Upper lobe of right lung (tissue), 1 donor: ENCODE results near the gene VPS13A. TPM values are rescaled to one million over a fixed set of nuclear protein-coding genes. Genes with fewer than 3 reads are reported as not detected.

ENCODE experiments used
- ATAC-seq: fragments of 200-7000 bp; cut with Tn5 transposase; one replicate; pipeline ENCODE4 v1.9.1; 2020; ENCODE audit warnings: mild to moderate bottlenecking, moderate library complexity
- DNase-seq: peaks from one replicate; pipeline ENCODE4 v3.0.0-alpha.2; 2020
- H3K27ac ChIP-seq: fragments of 200-600 bp; one replicate; pipeline ENCODE4 v1.8.0; 2022
- H3K27me3 ChIP-seq: fragments of 200-600 bp; one replicate; pipeline ENCODE4 v1.8.0; 2022; ENCODE audit warnings: mild to moderate bottlenecking
- H3K36me3 ChIP-seq: fragments of 200-600 bp; one replicate; pipeline ENCODE4 v1.8.0; 2022
- H3K4me1 ChIP-seq: fragments of 200-600 bp; one replicate; pipeline ENCODE4 v1.8.0; 2022
- H3K4me3 ChIP-seq: fragments of 200-600 bp; one replicate; pipeline ENCODE4 v1.8.0; 2022; ENCODE audit warnings: mild to moderate bottlenecking
- H3K9me3 ChIP-seq: fragments of 200-600 bp; one replicate; pipeline ENCODE4 v1.8.0; 2022
- CTCF ChIP-seq: fragments of 200-600 bp; IDR thresholded peaks from one replicate; pipeline ENCODE4 v1.8.0; 2022; ENCODE audit warnings: antibody characterized with exemption
- intact Hi-C: fragments of 100-400 bp; cut with DNase I; formaldehyde crosslinking; loops from one replicate; pipeline ENCODE4 v1.11.0; 2022
- long read RNA-seq: library from polyadenylated mRNA; unstranded; transcript quantifications from one replicate; pipeline ENCODE4 v2.0.0, GENCODE V29; 2021
- total RNA-seq: library from RNA; stranded (reverse); fragmentation: NEBNext Ultra II Directional; extraction: Animal tissue kit (Norgen Biotek cat#: 25700); gene quantifications from one replicate; pipeline ENCODE4 v1.2.1, GENCODE V29; 2021
- donor health status: DM: no; HTN: yes; CAD: no; lungs with severe emphysema.

VPS13A gene
- 44.0 TPM for total RNA-seq
- long read RNA-seq, partial matches to known transcripts, result 3 of 8 reads
- long read RNA-seq, other reads (novel, unspliced or antisense), result 5 of 8 reads

- no peaks in the 10 kb centered on the region for H3K9me3 ChIP-seq
- peaks cover 13% of the 10 kb centered on the region for H3K4me1 ChIP-seq
- ATAC-seq (peak; percentile 96), DNase-seq (peak; percentile 96)
- peak within 1 kb of the TSS; percentile 82 for H3K27ac ChIP-seq
- H3K4me3 ChIP-seq, result peak within 1 kb of the TSS; percentile 76
- H3K36me3 ChIP-seq, result no peaks in the 10 kb centered on the region
- intact Hi-C loops, result no loop called here
- no peaks in the 10 kb centered on the region for H3K27me3 ChIP-seq
- TF ChIP-seq CTCF, result peak; percentile 40
Measured at GRCh38 chr9:77177143-77177893, at the start of gene VPS13A. VPS13A (plus strand) TSS chr9:77177534; CDS start chr9:77177705, 171 bp downstream.

- Histone ChIP-seq H3K4me3 (no peak overlapping the region), H3K27me3 (no peaks in the 10 kb centered on the region), H3K27ac (no peak overlapping the region), H3K36me3 (no peaks in the 10 kb centered on the region), H3K9me3 (no peaks in the 10 kb centered on the region), H3K4me1 (no peaks in the 10 kb centered on the region)
- intact Hi-C loops, result no loop called here
- DNase-seq (no peak), ATAC-seq (no peak)
- TF ChIP-seq CTCF, result no peak
Measured at GRCh38 chr9:77128125-77128789, 49.1 kb upstream of the VPS13A start.

GRCh38 chr9:77131399-77131798 is 45.9 kb upstream of the VPS13A start:
- TF ChIP-seq CTCF, result no peak
- H3K36me3 ChIP-seq, result no peaks in the 10 kb centered on the region
- intact Hi-C loops, result no loop called here
- H3K27ac ChIP-seq, result no peak overlapping the region
- H3K9me3 ChIP-seq, result no peaks in the 10 kb centered on the region
- no peaks in the 10 kb centered on the region for H3K27me3 ChIP-seq
- no peak overlapping the region for H3K4me3 ChIP-seq
- DNase-seq, result no peak
- no peaks in the 10 kb centered on the region for H3K4me1 ChIP-seq
- no peak for ATAC-seq

- no peak for ATAC-seq
- H3K9me3 ChIP-seq, result no peaks in the 10 kb centered on the region
- intact Hi-C loops, result no loop called here
- no peaks in the 10 kb centered on the region for H3K4me1 ChIP-seq
- no peak for DNase-seq
- no peak for TF ChIP-seq CTCF
- no peaks in the 10 kb centered on the region for H3K27me3 ChIP-seq
- H3K36me3 ChIP-seq, result no peaks in the 10 kb centered on the region
- no peak overlapping the region for H3K27ac ChIP-seq
- no peak overlapping the region for H3K4me3 ChIP-seq
Measured at GRCh38 chr9:77133011-77133410, 44.3 kb upstream of the VPS13A start.

- intact Hi-C loops, result no loop called here
- TF ChIP-seq CTCF, result no peak
Measured at GRCh38 chr9:77142366-77142765, 35.0 kb upstream of the VPS13A start.

More at GRCh38 chr9:77142366-77142765, 35.0 kb upstream of the VPS13A start:
- Histone ChIP-seq H3K9me3 (no peaks in the 10 kb centered on the region), H3K27me3 (no peaks in the 10 kb centered on the region), H3K27ac (no peak overlapping the region), H3K4me1 (no peaks in the 10 kb centered on the region), H3K36me3 (no peaks in the 10 kb centered on the region), H3K4me3 (no peak overlapping the region)
- ATAC-seq (no peak), DNase-seq (no peak)
